Measurements from ENCODE around the gene MTFR1L. TPM values are rescaled to one million over a fixed set of nuclear protein-coding genes. Genes with fewer than 3 reads are reported as not detected.

Gene MTFR1L
- total RNA-seq, 1 donor from 2014 or later: 48.1 TPM

DNA sequence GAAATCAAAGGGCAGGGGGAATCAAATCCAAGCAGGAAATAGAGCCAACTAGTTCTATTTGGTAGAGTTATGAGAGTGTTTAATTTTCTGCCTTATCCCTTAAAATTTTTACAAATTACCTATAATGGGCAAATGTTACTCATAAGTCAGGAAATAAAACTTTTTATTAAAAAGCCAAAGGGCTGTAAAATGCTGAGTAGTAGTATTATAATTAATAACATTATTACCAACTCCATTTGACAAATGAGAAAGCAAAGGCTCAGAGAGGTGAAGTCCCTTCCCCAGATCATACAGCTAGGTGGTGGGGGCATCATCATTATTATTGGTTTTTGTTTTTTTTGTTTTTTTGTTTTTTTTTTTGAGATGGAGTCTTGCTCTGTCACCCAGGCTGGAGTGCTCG, 16.4 kb upstream of the MTFR1L start:
- H3K36me3 Mint-ChIP-seq (ENCODE audit: low read depth, unreplicated experiment): peaks cover 15% of the 10 kb centered on the region
- peaks cover 48% of the 10 kb centered on the region for H3K4me1 Mint-ChIP-seq (ENCODE audit: unreplicated experiment)
- H3K27me3 Mint-ChIP-seq (ENCODE audit: unreplicated experiment): peaks cover 3% of the 10 kb centered on the region
- TF ChIP-seq, protein P1, sequence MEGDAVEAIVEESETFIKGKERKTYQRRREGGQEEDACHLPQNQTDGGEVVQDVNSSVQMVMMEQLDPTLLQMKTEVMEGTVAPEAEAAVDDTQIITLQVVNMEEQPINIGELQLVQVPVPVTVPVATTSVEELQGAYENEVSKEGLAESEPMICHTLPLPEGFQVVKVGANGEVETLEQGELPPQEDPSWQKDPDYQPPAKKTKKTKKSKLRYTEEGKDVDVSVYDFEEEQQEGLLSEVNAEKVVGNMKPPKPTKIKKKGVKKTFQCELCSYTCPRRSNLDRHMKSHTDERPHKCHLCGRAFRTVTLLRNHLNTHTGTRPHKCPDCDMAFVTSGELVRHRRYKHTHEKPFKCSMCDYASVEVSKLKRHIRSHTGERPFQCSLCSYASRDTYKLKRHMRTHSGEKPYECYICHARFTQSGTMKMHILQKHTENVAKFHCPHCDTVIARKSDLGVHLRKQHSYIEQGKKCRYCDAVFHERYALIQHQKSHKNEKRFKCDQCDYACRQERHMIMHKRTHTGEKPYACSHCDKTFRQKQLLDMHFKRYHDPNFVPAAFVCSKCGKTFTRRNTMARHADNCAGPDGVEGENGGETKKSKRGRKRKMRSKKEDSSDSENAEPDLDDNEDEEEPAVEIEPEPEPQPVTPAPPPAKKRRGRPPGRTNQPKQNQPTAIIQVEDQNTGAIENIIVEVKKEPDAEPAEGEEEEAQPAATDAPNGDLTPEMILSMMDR (IDR thresholded peaks at IDR 0.05; ENCODE audit: unreplicated experiment): no peak
- no peak overlapping the region for H3K4me3 Mint-ChIP-seq (ENCODE audit: unreplicated experiment)
- H3K9me3 Mint-ChIP-seq (ENCODE audit: unreplicated experiment): no peaks in the 10 kb centered on the region
- no peak for DNase-seq (ENCODE audit: low spot score)
- H3K27ac Mint-ChIP-seq (ENCODE audit: unreplicated experiment): no peak overlapping the region

DNA sequence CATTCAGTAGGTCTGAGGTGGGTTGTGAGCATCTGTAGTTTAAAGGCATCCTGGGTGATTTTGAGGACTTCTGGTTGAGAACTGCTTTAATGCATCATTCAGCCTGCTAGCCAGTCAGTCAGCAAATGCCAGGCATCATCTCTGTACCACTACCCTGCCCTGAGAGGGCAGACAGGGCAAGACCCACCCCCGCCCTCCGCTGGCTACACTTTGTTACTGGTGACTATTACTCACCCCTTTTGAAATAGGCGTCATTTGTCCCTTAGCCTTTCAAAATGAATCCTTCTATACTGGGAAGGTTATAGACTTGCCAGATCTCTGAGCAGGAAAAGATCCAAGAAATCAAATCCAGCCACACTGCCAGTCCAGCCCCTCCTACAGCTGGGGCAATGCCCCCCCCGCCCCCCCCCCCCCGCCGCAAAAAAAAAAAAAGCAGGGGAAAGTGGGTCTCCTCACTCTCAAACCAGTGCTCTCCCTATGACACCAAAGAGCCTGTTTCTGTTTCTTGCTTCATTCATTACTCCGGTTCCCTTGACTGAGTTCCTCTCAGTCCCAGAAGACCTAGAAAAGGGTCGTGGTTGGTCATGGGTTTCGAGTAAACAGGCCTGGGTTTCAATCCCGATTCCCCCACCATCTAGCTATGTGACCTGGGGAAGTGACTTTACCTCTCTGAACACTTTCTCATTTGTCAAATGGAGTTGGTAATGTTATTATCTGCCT, 15.3 kb upstream of the MTFR1L start:
- peaks cover 3% of the 10 kb centered on the region for H3K27me3 Mint-ChIP-seq (ENCODE audit: unreplicated experiment)
- peaks cover 15% of the 10 kb centered on the region for H3K36me3 Mint-ChIP-seq (ENCODE audit: low read depth, unreplicated experiment)
- H3K9me3 Mint-ChIP-seq (ENCODE audit: unreplicated experiment): no peaks in the 10 kb centered on the region
- peaks cover 41% of the 10 kb centered on the region for H3K4me1 Mint-ChIP-seq (ENCODE audit: unreplicated experiment)
- TF ChIP-seq, protein P1 (IDR thresholded peaks at IDR 0.05; ENCODE audit: unreplicated experiment): no peak
- H3K4me3 Mint-ChIP-seq (ENCODE audit: unreplicated experiment): no peak overlapping the region
- no peak for DNase-seq (ENCODE audit: low spot score)
- H3K27ac Mint-ChIP-seq (ENCODE audit: unreplicated experiment): no peak overlapping the region

DNA sequence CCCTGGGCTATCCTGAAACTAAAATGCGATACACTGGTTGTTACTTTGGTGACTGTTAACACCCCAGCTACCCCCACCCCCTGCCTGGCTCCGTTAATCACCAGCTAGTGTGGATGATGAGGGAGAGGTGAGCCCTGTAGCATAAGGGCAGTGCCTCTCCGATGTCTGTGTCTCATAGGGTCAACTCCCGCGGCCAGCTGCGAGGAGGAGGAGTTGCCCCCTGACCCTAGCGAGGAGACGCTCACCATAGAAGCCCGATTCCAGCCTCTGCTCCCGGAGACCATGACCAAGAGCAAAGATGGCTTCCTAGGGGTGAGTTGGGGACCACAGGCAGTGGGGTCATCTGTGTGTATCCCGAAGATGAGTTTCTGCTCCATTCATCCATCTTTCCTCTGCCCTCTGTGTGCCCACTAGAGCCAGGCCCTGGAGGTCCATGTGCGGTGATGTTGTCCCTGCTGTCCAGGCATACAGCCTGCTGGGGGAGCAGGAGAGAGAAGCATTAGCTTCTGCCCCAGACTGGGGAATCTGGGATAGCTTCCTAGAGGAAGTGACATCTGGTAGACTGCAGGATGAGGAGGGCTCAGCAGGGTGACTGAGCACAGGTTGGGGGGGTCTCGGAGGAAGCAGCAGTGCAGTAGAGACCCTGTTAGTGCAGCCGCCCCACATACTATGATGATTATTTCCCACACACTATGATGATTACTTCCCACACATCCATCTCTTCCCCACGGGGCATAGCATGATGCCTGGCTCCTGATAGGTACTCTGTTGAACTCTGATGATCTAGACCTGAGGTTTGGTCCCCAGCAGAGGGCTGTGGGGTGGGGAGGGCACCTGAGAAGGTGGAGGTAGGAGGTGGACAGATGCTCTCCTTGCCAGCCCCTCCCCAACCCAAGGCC, 14.5 kb upstream of the MTFR1L start:
- Mint-ChIP-seq H3K36me3 (ENCODE audit: low read depth, unreplicated experiment) (peaks cover 15% of the 10 kb centered on the region), H3K4me1 (ENCODE audit: unreplicated experiment) (peaks cover 38% of the 10 kb centered on the region), H3K4me3 (ENCODE audit: unreplicated experiment) (peak overlapping the region; percentile 82), H3K27me3 (ENCODE audit: unreplicated experiment) (peaks cover 3% of the 10 kb centered on the region), H3K27ac (ENCODE audit: unreplicated experiment) (no peak overlapping the region), H3K9me3 (ENCODE audit: unreplicated experiment) (no peaks in the 10 kb centered on the region)
- DNase-seq (ENCODE audit: low spot score): no peak
- TF ChIP-seq, protein P1 (IDR thresholded peaks at IDR 0.05; ENCODE audit: unreplicated experiment): no peak

DNA sequence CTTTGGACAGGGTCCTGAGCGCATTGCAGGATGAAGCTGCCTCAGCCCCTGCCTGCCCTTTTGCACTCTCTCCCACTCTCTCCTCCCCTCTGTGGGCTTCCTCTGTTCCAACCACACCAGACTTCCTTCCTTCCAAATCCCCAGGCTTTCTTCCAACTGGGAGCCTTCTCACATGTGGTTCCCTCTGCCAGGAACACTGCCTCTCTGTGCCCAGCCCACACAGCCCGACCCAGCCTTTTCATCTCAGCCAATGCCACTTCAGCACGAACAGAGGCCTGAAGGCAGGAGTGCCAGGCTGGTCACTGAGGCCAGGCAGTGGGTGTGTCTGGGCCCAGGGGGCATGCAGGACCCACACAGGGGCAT, 13.9 kb upstream of the MTFR1L start:
- H3K9me3 Mint-ChIP-seq (ENCODE audit: unreplicated experiment): no peaks in the 10 kb centered on the region
- H3K27me3 Mint-ChIP-seq (ENCODE audit: unreplicated experiment): peaks cover 3% of the 10 kb centered on the region
- H3K4me3 Mint-ChIP-seq (ENCODE audit: unreplicated experiment): peak overlapping the region; percentile 82
- H3K4me1 Mint-ChIP-seq (ENCODE audit: unreplicated experiment): peaks cover 34% of the 10 kb centered on the region
- H3K36me3 Mint-ChIP-seq (ENCODE audit: low read depth, unreplicated experiment): peaks cover 15% of the 10 kb centered on the region
- DNase-seq (ENCODE audit: low spot score): no peak
- TF ChIP-seq, protein P1 (IDR thresholded peaks at IDR 0.05; ENCODE audit: unreplicated experiment): no peak
- H3K27ac Mint-ChIP-seq (ENCODE audit: unreplicated experiment): peak overlapping the region; percentile 61

DNA sequence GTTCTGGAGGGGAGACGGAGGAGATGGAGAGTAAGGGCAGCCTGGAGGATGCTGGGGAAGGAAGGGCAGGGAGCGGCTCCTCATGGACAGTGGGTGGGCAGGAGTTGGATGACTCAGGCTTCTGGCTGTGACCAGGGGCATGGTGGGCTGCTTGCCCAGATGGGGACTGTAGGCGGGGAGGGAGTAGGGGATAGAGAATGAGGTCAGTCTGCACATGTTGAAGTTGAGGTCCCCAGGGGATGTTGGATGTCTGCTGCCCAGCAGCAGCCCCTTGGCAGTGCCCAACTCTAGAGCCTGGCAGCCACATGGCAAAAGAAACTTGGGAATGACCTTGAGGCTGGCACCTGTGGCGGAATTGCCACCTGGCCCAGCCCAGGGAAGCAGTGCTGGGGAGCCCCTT, 13.3 kb upstream of the MTFR1L start:
- no peak for DNase-seq (ENCODE audit: low spot score)
- H3K4me3 Mint-ChIP-seq (ENCODE audit: unreplicated experiment): peak overlapping the region; percentile 82
- no peak overlapping the region for H3K27ac Mint-ChIP-seq (ENCODE audit: unreplicated experiment)
- H3K4me1 Mint-ChIP-seq (ENCODE audit: unreplicated experiment): peaks cover 30% of the 10 kb centered on the region
- TF ChIP-seq, protein P1 (IDR thresholded peaks at IDR 0.05; ENCODE audit: unreplicated experiment): no peak
- peaks cover 3% of the 10 kb centered on the region for H3K27me3 Mint-ChIP-seq (ENCODE audit: unreplicated experiment)
- H3K9me3 Mint-ChIP-seq (ENCODE audit: unreplicated experiment): no peaks in the 10 kb centered on the region
- peaks cover 15% of the 10 kb centered on the region for H3K36me3 Mint-ChIP-seq (ENCODE audit: low read depth, unreplicated experiment)

All from endothelial cell (in vitro differentiated cells).